SK-N-SH (cell line): ENCODE measurements around the gene GPRASP3. TPM values are rescaled to one million over a fixed set of nuclear protein-coding genes. Genes with fewer than 3 reads are reported as not detected.

ENCODE experiments used
- CTCF ChIA-PET: fragments of 300-600, 350-600 bp; formaldehyde crosslinking; extraction: SDS; loops from one replicate; lab custom pipeline; 2021; lab: Yijun Ruan, JAX
- POLR2A ChIA-PET: fragments of 350-600 bp; sonication (Branson Sonifier 250); formaldehyde crosslinking; extraction: SDS; loops from one replicate; lab custom pipeline; 2020; ENCODE audit warnings: antibody characterized with exemption, inconsistent platforms; lab: Yijun Ruan, JAX
- DNase-seq: peaks from one replicate; pipeline ENCODE4 v3.0.0; 2012
- H2AFZ ChIP-seq: fragments of 200-600 bp; sonication (generic); 2 replicates; pipeline ENCODE4 v1.8.1; 2016; ENCODE audit warnings: antibody characterized with exemption, mild to moderate bottlenecking, low read depth
- H3F3A ChIP-seq: fragments of 200-600 bp; sonication (generic); replicated peaks from 2 replicates; pipeline ENCODE3; 2016; ENCODE audit warnings: antibody characterized with exemption, mild to moderate bottlenecking; ENCODE audit not compliant: insufficient read depth
- H3K27ac ChIP-seq, 2 experiments: fragments of 200-500 bp in 1 of 2; fragments of 200-600 bp in 1 of 2; sonication (Bioruptor generic) in 1 of 2; sonication (generic), shearing (Covaris generic) in 1 of 2; 2 replicates each; pipeline versions ENCODE4 v1.5.1 to v1.6.1; 2014 to 2016; ENCODE audit warnings: low read depth in 2 of 2, inconsistent platforms in 1 of 2, low read length in 1 of 2, mild to moderate bottlenecking in 1 of 2, mixed read lengths in 1 of 2
- H3K27me3 ChIP-seq: fragments of 200-600 bp; sonication (generic), shearing (Covaris generic); 2 replicates; pipeline ENCODE4 v1.6.1; 2016; ENCODE audit warnings: mixed run types; ENCODE audit not compliant: insufficient read depth
- H3K36me3 ChIP-seq, 2 experiments: fragments of 200-500 bp in 1 of 2; fragments of 200-600 bp in 1 of 2; sonication (Bioruptor generic) in 1 of 2; sonication (generic) in 1 of 2; replicated peaks in 1 of 2; 2 replicates each; pipeline versions ENCODE3 to v1.5.1; 2014 to 2016; ENCODE audit warnings: low read length in 1 of 2, mild to moderate bottlenecking in 1 of 2; ENCODE audit not compliant: insufficient read depth in 2 of 2, control insufficient read depth in 1 of 2
- H3K4me1 ChIP-seq, 2 experiments: fragments of 200-500 bp in 1 of 2; fragments of 200-600 bp in 1 of 2; sonication (Bioruptor generic) in 1 of 2; sonication (generic), shearing (Covaris generic) in 1 of 2; 2 replicates each; pipeline versions ENCODE4 v1.5.1 to v1.6.1; 2014 to 2016; ENCODE audit warnings: low read depth in 1 of 2, low read length in 1 of 2, mixed run types in 1 of 2; ENCODE audit not compliant: insufficient read depth in 2 of 2, control insufficient read depth in 1 of 2
- H3K4me2 ChIP-seq: fragments of 200-600 bp; sonication (generic), shearing (Covaris generic); 2 replicates; pipeline ENCODE4 v1.6.1; 2017; ENCODE audit warnings: mixed run types
- H3K4me3 ChIP-seq, 2 experiments: fragments of 200-500 bp in 1 of 2; fragments of 200-600 bp in 1 of 2; sonication (Bioruptor generic) in 1 of 2; sonication (generic), shearing (Covaris generic) in 1 of 2; 2 replicates each; pipeline versions ENCODE4 v1.5.1 to v1.8.1; 2014 to 2016; ENCODE audit warnings: low read depth in 2 of 2, inconsistent platforms in 1 of 2, low read length in 1 of 2, mild to moderate bottlenecking in 1 of 2, mixed read lengths in 1 of 2, moderate library complexity in 1 of 2
- H3K79me2 ChIP-seq: fragments of 200-600 bp; sonication (generic); 2 replicates; pipeline ENCODE4 v1.8.1; 2017; ENCODE audit warnings: mild to moderate bottlenecking; ENCODE audit not compliant: insufficient read depth
- H3K9ac ChIP-seq: fragments of 200-600 bp; sonication (generic); 2 replicates; pipeline ENCODE4 v1.6.1; 2017; ENCODE audit warnings: mixed run types
- H3K9me2 ChIP-seq: fragments of 200-600 bp; sonication (generic); 2 replicates; pipeline ENCODE4 v1.6.1; 2017; ENCODE audit warnings: mixed run types
- H3K9me3 ChIP-seq: fragments of 200-600 bp; sonication (generic); 2 replicates; pipeline ENCODE4 v1.6.1; 2017; ENCODE audit warnings: mixed run types, mild to moderate bottlenecking, moderate library complexity
- H4K20me1 ChIP-seq: fragments of 200-600 bp; sonication (generic); 2 replicates; pipeline ENCODE4 v1.6.1; 2017; ENCODE audit warnings: mild to moderate bottlenecking, mixed run types; ENCODE audit not compliant: insufficient read depth
- CHD2 ChIP-seq: fragments of 150-350 bp; IDR thresholded peaks from 2 replicates; pipeline ENCODE4 v1.6.1; 2018; ENCODE audit warnings: low read length; ENCODE audit not compliant: partially characterized antibody
- ELF1 ChIP-seq: IDR thresholded peaks from 2 replicates; pipeline ENCODE4 v1.4.0; 2012
- EP300 ChIP-seq, 2 experiments: IDR thresholded peaks; 2 replicates each; pipeline versions ENCODE4 v1.4.0 to v1.6.1; 2012; ENCODE audit warnings: borderline replicate concordance in 1 of 2, low read depth in 1 of 2, low read length in 1 of 2
- EZH2phosphoT487 ChIP-seq: fragments of 200-600 bp; sonication (generic); IDR thresholded peaks from 2 replicates; pipeline ENCODE4 v1.6.1; 2017; ENCODE audit warnings: low read depth, mixed run types, mild to moderate bottlenecking, antibody characterized with exemption, moderate library complexity, borderline replicate concordance
- FOSL2 ChIP-seq: IDR thresholded peaks from 2 replicates; pipeline ENCODE4 v1.4.0; 2012; ENCODE audit warnings: low read depth, mild to moderate bottlenecking, moderate library complexity, borderline replicate concordance
- FOXM1 ChIP-seq: IDR thresholded peaks from 2 replicates; pipeline ENCODE4 v1.4.0; 2012; ENCODE audit warnings: low read depth, mild to moderate bottlenecking
- GABPA ChIP-seq: IDR thresholded peaks from 2 replicates; pipeline ENCODE4 v1.4.0; 2012; ENCODE audit warnings: low read depth, mild to moderate bottlenecking
- GATA2 ChIP-seq: sonication (generic); formaldehyde crosslinking; IDR thresholded peaks from 2 replicates; pipeline ENCODE4 v1.5.0; 2020; ENCODE audit warnings: mild to moderate bottlenecking, missing genetic modification reagents
- JUND ChIP-seq: IDR thresholded peaks from 2 replicates; pipeline ENCODE4 v1.4.0; 2012
- NFIC ChIP-seq: IDR thresholded peaks from 2 replicates; pipeline ENCODE4 v1.4.0; 2012; ENCODE audit warnings: borderline replicate concordance
- RCOR1 ChIP-seq: fragments of 150-350 bp; IDR thresholded peaks from 2 replicates; pipeline ENCODE4 v1.6.1; 2017; ENCODE audit warnings: antibody characterized with exemption, low read length
- RXRA ChIP-seq: IDR thresholded peaks from 2 replicates; pipeline ENCODE4 v1.4.0; 2012; ENCODE audit warnings: low read depth, mild to moderate bottlenecking, borderline replicate concordance
- SIN3A ChIP-seq: IDR thresholded peaks from 2 replicates; pipeline ENCODE4 v1.6.1; 2012; ENCODE audit warnings: low read depth, mild to moderate bottlenecking, low read length, moderate library complexity, borderline replicate concordance
- TCF12 ChIP-seq: IDR thresholded peaks from 2 replicates; pipeline ENCODE4 v1.4.0; 2012
- polyA plus RNA-seq, 3 experiments: library from polyadenylated mRNA; depleted of rRNA; stranded (reverse); fragments of >200 nt; gene quantifications; 2 replicates each; pipeline ENCODE4 v1.2.3, GENCODE V29; 2012
- TF ChIP-seq, protein P1 (sequence below): IDR thresholded peaks from 2 replicates; pipeline ENCODE4 v1.6.1; 2012; ENCODE audit warnings: mild to moderate bottlenecking, low read depth, low read length, moderate library complexity
- TF ChIP-seq, protein P2 (sequence below): fragments of 150-350 bp; IDR thresholded peaks from 2 replicates; pipeline ENCODE4 v1.6.1; 2017; ENCODE audit warnings: antibody characterized with exemption, low read length, low read depth, borderline replicate concordance
- TF ChIP-seq, protein P3 (sequence below): IDR thresholded peaks from 2 replicates; pipeline ENCODE4 v1.4.0; 2012; ENCODE audit warnings: low read depth, borderline replicate concordance
- TF ChIP-seq, protein P4 (sequence below): IDR thresholded peaks from 2 replicates; pipeline ENCODE4 v1.4.0; 2012; ENCODE audit warnings: low read depth, borderline replicate concordance

The GPRASP3 gene
- polyA plus RNA-seq, 1 of the 3 experiments (the other 2 are of a cell fraction): 2.5 TPM

DNA sequence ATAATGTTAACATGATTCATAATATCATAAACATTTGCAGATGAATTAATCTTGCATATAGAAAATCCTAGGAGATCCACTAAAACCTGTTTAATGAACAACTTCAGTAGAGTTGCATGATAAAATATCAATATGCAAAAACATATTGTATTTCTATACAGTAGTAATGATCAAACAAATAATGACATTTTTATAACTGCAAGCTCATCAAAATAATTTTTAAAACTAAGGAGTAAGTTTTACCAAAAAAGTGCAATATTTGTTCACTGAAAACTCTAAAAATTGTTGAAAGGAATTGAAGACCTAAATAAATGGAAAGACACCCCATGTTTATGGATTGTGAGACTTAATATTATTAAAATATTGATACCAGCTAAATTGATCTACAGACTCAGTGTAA lies 24.2 kb upstream of the GPRASP3 start:
- ChIA-PET CTCF (interaction anchor here (0.7 kb wide), 1 partner anchor 987 kb away, joined by 3 read pairs; no protein-coding TSS in a partner anchor), POLR2A (no interaction called here)
- Histone ChIP-seq H3K4me2 (no peak overlapping the region), H3K4me1 (no peaks in the 10 kb centered on the region), H3K9me2 (0 out of 2 replicates have a peak, but pooled peaks cover 2% of the 10 kb centered on the region), H3K79me2 (no peaks in the 10 kb centered on the region), H3K27me3 (no peaks in the 10 kb centered on the region), H3K9ac (no peak overlapping the region), H4K20me1 (no peaks in the 10 kb centered on the region), H2AFZ (no peak overlapping the region), H3K27ac (no peak overlapping the region), H3K4me3 (no peak overlapping the region), H3K9me3 (no peaks in the 10 kb centered on the region), H3K36me3 (peaks cover 0 to 5% of the 10 kb centered on the region in 2 experiments), H3F3A (no peaks in the 10 kb centered on the region)
- no peak for DNase-seq
- TF ChIP-seq, protein P1, sequence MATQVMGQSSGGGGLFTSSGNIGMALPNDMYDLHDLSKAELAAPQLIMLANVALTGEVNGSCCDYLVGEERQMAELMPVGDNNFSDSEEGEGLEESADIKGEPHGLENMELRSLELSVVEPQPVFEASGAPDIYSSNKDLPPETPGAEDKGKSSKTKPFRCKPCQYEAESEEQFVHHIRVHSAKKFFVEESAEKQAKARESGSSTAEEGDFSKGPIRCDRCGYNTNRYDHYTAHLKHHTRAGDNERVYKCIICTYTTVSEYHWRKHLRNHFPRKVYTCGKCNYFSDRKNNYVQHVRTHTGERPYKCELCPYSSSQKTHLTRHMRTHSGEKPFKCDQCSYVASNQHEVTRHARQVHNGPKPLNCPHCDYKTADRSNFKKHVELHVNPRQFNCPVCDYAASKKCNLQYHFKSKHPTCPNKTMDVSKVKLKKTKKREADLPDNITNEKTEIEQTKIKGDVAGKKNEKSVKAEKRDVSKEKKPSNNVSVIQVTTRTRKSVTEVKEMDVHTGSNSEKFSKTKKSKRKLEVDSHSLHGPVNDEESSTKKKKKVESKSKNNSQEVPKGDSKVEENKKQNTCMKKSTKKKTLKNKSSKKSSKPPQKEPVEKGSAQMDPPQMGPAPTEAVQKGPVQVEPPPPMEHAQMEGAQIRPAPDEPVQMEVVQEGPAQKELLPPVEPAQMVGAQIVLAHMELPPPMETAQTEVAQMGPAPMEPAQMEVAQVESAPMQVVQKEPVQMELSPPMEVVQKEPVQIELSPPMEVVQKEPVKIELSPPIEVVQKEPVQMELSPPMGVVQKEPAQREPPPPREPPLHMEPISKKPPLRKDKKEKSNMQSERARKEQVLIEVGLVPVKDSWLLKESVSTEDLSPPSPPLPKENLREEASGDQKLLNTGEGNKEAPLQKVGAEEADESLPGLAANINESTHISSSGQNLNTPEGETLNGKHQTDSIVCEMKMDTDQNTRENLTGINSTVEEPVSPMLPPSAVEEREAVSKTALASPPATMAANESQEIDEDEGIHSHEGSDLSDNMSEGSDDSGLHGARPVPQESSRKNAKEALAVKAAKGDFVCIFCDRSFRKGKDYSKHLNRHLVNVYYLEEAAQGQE: no peak
- no peak for TF ChIP-seq FOSL2
- no peak for TF ChIP-seq GATA2 (CRISPR knock-in tag)
- no peak for TF ChIP-seq JUND
- TF ChIP-seq, protein P2, sequence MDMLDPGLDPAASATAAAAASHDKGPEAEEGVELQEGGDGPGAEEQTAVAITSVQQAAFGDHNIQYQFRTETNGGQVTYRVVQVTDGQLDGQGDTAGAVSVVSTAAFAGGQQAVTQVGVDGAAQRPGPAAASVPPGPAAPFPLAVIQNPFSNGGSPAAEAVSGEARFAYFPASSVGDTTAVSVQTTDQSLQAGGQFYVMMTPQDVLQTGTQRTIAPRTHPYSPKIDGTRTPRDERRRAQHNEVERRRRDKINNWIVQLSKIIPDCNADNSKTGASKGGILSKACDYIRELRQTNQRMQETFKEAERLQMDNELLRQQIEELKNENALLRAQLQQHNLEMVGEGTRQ: no peak
- no peak for TF ChIP-seq ELF1
- TF ChIP-seq, protein P3, sequence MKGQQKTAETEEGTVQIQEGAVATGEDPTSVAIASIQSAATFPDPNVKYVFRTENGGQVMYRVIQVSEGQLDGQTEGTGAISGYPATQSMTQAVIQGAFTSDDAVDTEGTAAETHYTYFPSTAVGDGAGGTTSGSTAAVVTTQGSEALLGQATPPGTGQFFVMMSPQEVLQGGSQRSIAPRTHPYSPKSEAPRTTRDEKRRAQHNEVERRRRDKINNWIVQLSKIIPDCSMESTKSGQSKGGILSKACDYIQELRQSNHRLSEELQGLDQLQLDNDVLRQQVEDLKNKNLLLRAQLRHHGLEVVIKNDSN: no peak
- TF ChIP-seq CHD2: no peak
- no peak for TF ChIP-seq RXRA
- no peak for TF ChIP-seq FOXM1
- no peak for TF ChIP-seq TCF12
- TF ChIP-seq, protein P4, sequence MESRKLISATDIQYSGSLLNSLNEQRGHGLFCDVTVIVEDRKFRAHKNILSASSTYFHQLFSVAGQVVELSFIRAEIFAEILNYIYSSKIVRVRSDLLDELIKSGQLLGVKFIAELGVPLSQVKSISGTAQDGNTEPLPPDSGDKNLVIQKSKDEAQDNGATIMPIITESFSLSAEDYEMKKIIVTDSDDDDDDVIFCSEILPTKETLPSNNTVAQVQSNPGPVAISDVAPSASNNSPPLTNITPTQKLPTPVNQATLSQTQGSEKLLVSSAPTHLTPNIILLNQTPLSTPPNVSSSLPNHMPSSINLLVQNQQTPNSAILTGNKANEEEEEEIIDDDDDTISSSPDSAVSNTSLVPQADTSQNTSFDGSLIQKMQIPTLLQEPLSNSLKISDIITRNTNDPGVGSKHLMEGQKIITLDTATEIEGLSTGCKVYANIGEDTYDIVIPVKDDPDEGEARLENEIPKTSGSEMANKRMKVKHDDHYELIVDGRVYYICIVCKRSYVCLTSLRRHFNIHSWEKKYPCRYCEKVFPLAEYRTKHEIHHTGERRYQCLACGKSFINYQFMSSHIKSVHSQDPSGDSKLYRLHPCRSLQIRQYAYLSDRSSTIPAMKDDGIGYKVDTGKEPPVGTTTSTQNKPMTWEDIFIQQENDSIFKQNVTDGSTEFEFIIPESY: no peak
- TF ChIP-seq NFIC: no peak
- no peak for TF ChIP-seq EP300 (IDR thresholded peaks at IDR 0.05; ENCODE audit: borderline replicate concordance in 1 of 2, low read depth in 1 of 2, low read length in 1 of 2)
- TF ChIP-seq RCOR1: no peak
- no peak for TF ChIP-seq SIN3A
- no peak for TF ChIP-seq EZH2phosphoT487
- no peak for TF ChIP-seq GABPA
